H9 (cell line): Measurements from ENCODE around the gene CLDN12. TPM values are rescaled to one million over a fixed set of nuclear protein-coding genes. Genes with fewer than 3 reads are reported as not detected.
A peak's percentile ranks its signal among the peaks of the same experiment; 100 is the strongest.

ENCODE experiments used
- DNase-seq: peaks from one replicate; pipeline ENCODE4 v3.0.0-alpha.2; 2017
- H2AFZ ChIP-seq: one replicate; pipeline ENCODE4 v1.6.1; 2013; ENCODE audit warnings: mild to moderate bottlenecking, low read length, control low read depth, moderate library complexity
- H2AK5ac ChIP-seq: 2 replicates; pipeline ENCODE4 v1.6.1; 2013; ENCODE audit warnings: low read length, control low read depth, mixed read lengths; ENCODE audit not compliant: insufficient read length
- H2BK120ac ChIP-seq: one replicate; pipeline ENCODE4 v1.6.1; 2013; ENCODE audit warnings: low read depth, mild to moderate bottlenecking, low read length, control low read depth, inconsistent platforms; ENCODE audit not compliant: poor library complexity, severe bottlenecking
- H2BK12ac ChIP-seq: 2 replicates; pipeline ENCODE4 v1.6.1; 2013; ENCODE audit warnings: low read length, control low read depth, mixed read lengths, low read depth; ENCODE audit not compliant: insufficient read length
- H2BK15ac ChIP-seq: 2 replicates; pipeline ENCODE4 v1.6.1; 2013; ENCODE audit warnings: low read depth, low read length, control low read depth
- H2BK20ac ChIP-seq: one replicate; pipeline ENCODE4 v1.6.1; 2013; ENCODE audit warnings: low read depth, mild to moderate bottlenecking, low read length, control low read depth, inconsistent platforms; ENCODE audit not compliant: poor library complexity, severe bottlenecking
- H2BK5ac ChIP-seq: 2 replicates; pipeline ENCODE4 v1.6.1; 2013; ENCODE audit warnings: low read length, control low read depth, mixed read lengths; ENCODE audit not compliant: insufficient read length
- H3K14ac ChIP-seq: 2 replicates; pipeline ENCODE4 v1.6.1; 2013; ENCODE audit warnings: low read length, control low read depth; ENCODE audit not compliant: insufficient read depth
- H3K18ac ChIP-seq: 2 replicates; pipeline ENCODE4 v1.6.1; 2013; ENCODE audit warnings: low read depth, mild to moderate bottlenecking, mixed read lengths, low read length, control low read depth; ENCODE audit not compliant: insufficient read length
- H3K23ac ChIP-seq: 2 replicates; pipeline ENCODE4 v1.6.1; 2013; ENCODE audit warnings: low read length, control low read depth, mixed read lengths, low read depth; ENCODE audit not compliant: insufficient read length
- H3K23me2 ChIP-seq: 2 replicates; pipeline ENCODE4 v1.6.1; 2013; ENCODE audit warnings: low read depth, mild to moderate bottlenecking, mixed read lengths, low read length, control low read depth; ENCODE audit not compliant: insufficient read length, poor library complexity, severe bottlenecking
- H3K27ac ChIP-seq: 2 replicates; pipeline ENCODE4 v1.5.1; 2013; ENCODE audit warnings: low read length, control low read depth, mixed read lengths, low read depth; ENCODE audit not compliant: insufficient read length
- H3K27me3 ChIP-seq: 2 replicates; pipeline ENCODE4 v1.6.1; 2013; ENCODE audit warnings: low read length, control low read depth, inconsistent platforms; ENCODE audit not compliant: insufficient read depth
- H3K4ac ChIP-seq: 2 replicates; pipeline ENCODE4 v1.6.1; 2013; ENCODE audit warnings: low read depth, mild to moderate bottlenecking, control low read depth, inconsistent platforms, low read length, moderate library complexity
- H3K4me1 ChIP-seq: 2 replicates; pipeline ENCODE4 v1.6.1; 2013; ENCODE audit warnings: low read length, control low read depth, inconsistent platforms; ENCODE audit not compliant: insufficient read depth
- H3K4me2 ChIP-seq: 2 replicates; pipeline ENCODE4 v1.6.1; 2013; ENCODE audit warnings: low read length, control low read depth, mixed read lengths; ENCODE audit not compliant: insufficient read length, insufficient read depth
- H3K56ac ChIP-seq: 2 replicates; pipeline ENCODE4 v1.6.1; 2013; ENCODE audit warnings: low read depth, mild to moderate bottlenecking, mixed read lengths, low read length, control low read depth; ENCODE audit not compliant: insufficient read length
- H3K79me1 ChIP-seq: 2 replicates; pipeline ENCODE4 v1.6.1; 2013; ENCODE audit warnings: low read depth, mild to moderate bottlenecking, moderate library complexity, low read length, control low read depth, inconsistent platforms; ENCODE audit not compliant: insufficient read depth, poor library complexity, severe bottlenecking
- H3K79me2 ChIP-seq: 2 replicates; pipeline ENCODE4 v1.6.1; 2013; ENCODE audit warnings: low read length, control low read depth, inconsistent platforms; ENCODE audit not compliant: insufficient read depth
- H3K9ac ChIP-seq: 2 replicates; pipeline ENCODE4 v1.6.1; 2013; ENCODE audit warnings: low read length, control low read depth, mixed read lengths; ENCODE audit not compliant: insufficient read length; ENCODE audit errors: extremely low read depth
- H3K9me3 ChIP-seq: one replicate; pipeline ENCODE4 v1.6.1; 2013; ENCODE audit warnings: low read depth, low read length, inconsistent platforms; ENCODE audit not compliant: control insufficient read depth
- H3T11ph ChIP-seq: one replicate; pipeline ENCODE4 v1.6.1; 2013; ENCODE audit warnings: mild to moderate bottlenecking, low read length, control low read depth, inconsistent platforms
- H4K20me1 ChIP-seq: one replicate; pipeline ENCODE4 v1.6.1; 2013; ENCODE audit not compliant: control insufficient read depth, insufficient read length, insufficient read depth
- H4K5ac ChIP-seq: 2 replicates; pipeline ENCODE4 v1.6.1; 2013; ENCODE audit warnings: low read depth, mild to moderate bottlenecking, mixed read lengths, low read length, control low read depth; ENCODE audit not compliant: insufficient read length
- H4K8ac ChIP-seq: replicated peaks from 2 replicates; pipeline ENCODE4 v1.6.1; 2013; ENCODE audit warnings: low read length, control low read depth, mixed read lengths, low read depth; ENCODE audit not compliant: insufficient read length
- H4K91ac ChIP-seq: 2 replicates; pipeline ENCODE4 v1.6.1; 2013; ENCODE audit warnings: low read depth, mild to moderate bottlenecking, moderate library complexity, mixed read lengths, low read length, control low read depth; ENCODE audit not compliant: insufficient read length
- H3K27ac Mint-ChIP-seq, 3 experiments: 2 replicates in 2 of 3; 3 replicates in 1 of 3; pipeline ENCODE4 v1.8.0; 2020 to 2021; ENCODE audit warnings: mixed read lengths in 3 of 3, mild to moderate bottlenecking in 1 of 3, moderate library complexity in 1 of 3
- H3K27me3 Mint-ChIP-seq: 2 replicates; pipeline ENCODE4 v1.8.0; 2021; ENCODE audit warnings: low read depth, mild to moderate bottlenecking, moderate library complexity, mixed read lengths
- H3K36me3 Mint-ChIP-seq, 3 experiments: 2 replicates in 2 of 3; 3 replicates in 1 of 3; pipeline ENCODE4 v1.8.0; 2020 to 2021; ENCODE audit warnings: low read depth in 3 of 3, mixed read lengths in 3 of 3; ENCODE audit not compliant: insufficient read depth in 1 of 3
- H3K4me1 Mint-ChIP-seq, 2 experiments: 2 replicates each; pipeline ENCODE4 v1.8.0; 2020; ENCODE audit warnings: mixed read lengths in 2 of 2
- H3K4me3 Mint-ChIP-seq, 2 experiments: 2 replicates in 1 of 2; 3 replicates in 1 of 2; pipeline ENCODE4 v1.8.0; 2020 to 2021; ENCODE audit warnings: mild to moderate bottlenecking in 2 of 2, mixed read lengths in 2 of 2, moderate library complexity in 1 of 2
- H3K9me3 Mint-ChIP-seq, 2 experiments: 2 replicates in 1 of 2; 3 replicates in 1 of 2; pipeline ENCODE4 v1.8.0; 2020; ENCODE audit warnings: mild to moderate bottlenecking in 2 of 2, mixed read lengths in 2 of 2, moderate library complexity in 1 of 2
- CTCF ChIP-seq: fragments of 200-600 bp; sonication (generic); conservative IDR thresholded peaks from 3 replicates; pipeline ENCODE4 v1.8.0; 2021; ENCODE audit warnings: antibody characterized with exemption, mild to moderate bottlenecking
- WGBS: extraction: QIAGEN DNeasy Blood & Tissue Kit; methylation state at CpG from one replicate; pipeline ENCODE4 v1.1.7; 2013; ENCODE audit warnings: missing lambda C conversion rate, low lambda C conversion rate, mixed read lengths; ENCODE audit not compliant: insufficient read length; ENCODE audit errors: extremely low coverage; 5-methylcytosine and 5-hydroxymethylcytosine counted together
- long read RNA-seq: library from polyadenylated mRNA; unstranded; transcript quantifications from one replicate; pipeline ENCODE4 v2.0.0, GENCODE V29; 2020
- total RNA-seq: library from RNA; stranded (reverse); gene quantifications from 2 replicates; pipeline ENCODE4 v1.2.1, GENCODE V29; 2021

Gene CLDN12
- 40.1 and 42.9 TPM in 2 replicates for total RNA-seq
- long read RNA-seq, transcript CLDN12-201 (3 exons, 3,565 nt) = major isoform, 112 of 186 reads
- long read RNA-seq, transcript CLDN12-203 (3 exons, 3,488 nt) = minor isoform, 36 of 186 reads
- long read RNA-seq, partial matches to known transcripts = 19 of 186 reads
- long read RNA-seq, other reads (novel, unspliced or antisense) = 11 of 186 reads

GRCh38 chr7:90403174-90404113 is at the start of gene CLDN12:
Gene CLDN12 (plus strand): TSS chr7:90403461. CDS start chr7:90412677, 9,216 bp downstream.
- H3K56ac ChIP-seq = no peak within 1 kb of the TSS
- H3K36me3 Mint-ChIP-seq = peaks cover 8 to 30% (median 27%) of the 10 kb centered on the region in 3 experiments; a peak in 6 of 7 replicates

More at GRCh38 chr7:90403174-90404113, at the start of gene CLDN12:
- peak within 1 kb of the TSS; percentile 91 to 97 for H3K4me3 Mint-ChIP-seq
- no peaks in the 10 kb centered on the region for H3K9me3 ChIP-seq
- peak within 1 kb of the TSS; percentile 92 to 100 (median 98) for H3K27ac Mint-ChIP-seq
- no peak within 1 kb of the TSS for H2BK12ac ChIP-seq
- peaks cover 26% of the 10 kb centered on the region for H3K27me3 Mint-ChIP-seq
- peak within 1 kb of the TSS; percentile 0 for H3K27ac ChIP-seq
- WGBS = no CpG with 5 or more reads among the region's 35 CpGs
- H3K23ac ChIP-seq = no peak within 1 kb of the TSS
- no peak within 1 kb of the TSS for H4K8ac ChIP-seq
- H2BK20ac ChIP-seq = no peak within 1 kb of the TSS
- TF ChIP-seq CTCF = no peak
- peaks cover 2 to 4% of the 10 kb centered on the region in 2 experiments; a peak in 2 of 5 replicates for H3K9me3 Mint-ChIP-seq
- H3T11ph ChIP-seq = no peak within 1 kb of the TSS
- H3K23me2 ChIP-seq = peaks cover 6% of the 10 kb centered on the region
- no peaks in the 10 kb centered on the region for H3K4me1 ChIP-seq
- H3K79me1 ChIP-seq = peaks cover 7% of the 10 kb centered on the region
- no peaks in the 10 kb centered on the region for H3K27me3 ChIP-seq
- DNase-seq = peak; percentile 93
- no peak within 1 kb of the TSS for H4K5ac ChIP-seq
- H3K4ac ChIP-seq = no peak within 1 kb of the TSS
- H3K4me2 ChIP-seq = peak within 1 kb of the TSS; percentile 75
- H3K79me2 ChIP-seq = no peaks in the 10 kb centered on the region
- H3K4me1 Mint-ChIP-seq = peaks cover 5 to 11% of the 10 kb centered on the region in 2 experiments
- no peaks in the 10 kb centered on the region for H4K20me1 ChIP-seq
- H3K9ac ChIP-seq = peak within 1 kb of the TSS; percentile 53
- H3K18ac ChIP-seq = no peak within 1 kb of the TSS
- peak within 1 kb of the TSS; percentile 67 for H2AFZ ChIP-seq
- no peak within 1 kb of the TSS for H4K91ac ChIP-seq
- H3K14ac ChIP-seq = peak within 1 kb of the TSS; percentile 0; the same call in 1 of the 2 replicates
- H2AK5ac ChIP-seq = no peak within 1 kb of the TSS
- no peak within 1 kb of the TSS for H2BK15ac ChIP-seq
- H2BK5ac ChIP-seq = no peak within 1 kb of the TSS
- no peak within 1 kb of the TSS for H2BK120ac ChIP-seq
